Activated naive CD8-positive, alpha-beta T cell treated with anti-CD3 and anti-CD28 coated beads, Interleukin-2, amount 10 ng/mL, durations not matched to agents 7 days and 5 days (primary cell): ENCODE data around the gene TFAP2A. TPM values are rescaled to one million over a fixed set of nuclear protein-coding genes. Genes with fewer than 3 reads are reported as not detected.

Experiments used
- ATAC-seq: fragments of 150-1000 bp; cut with Tn5 transposase; one replicate; pipeline ENCODE4 v1.10.0; 2021; ENCODE audit warnings: low read depth, moderate library complexity
- POLR2A ChIA-PET: fragments of 350-600 bp; sonication (Branson Sonifier 250); formaldehyde crosslinking; loops from one replicate; lab custom pipeline; 2021; ENCODE audit warnings: antibody characterized with exemption; lab: Charles Lee
- DNase-seq: peaks from one replicate; pipeline ENCODE4 v3.0.0; 2021
- H3K27ac Mint-ChIP-seq: one replicate; pipeline ENCODE4 v1.8.0; 2022; ENCODE audit warnings: mild to moderate bottlenecking, mixed read lengths
- H3K27me3 Mint-ChIP-seq: one replicate; pipeline ENCODE4 v1.8.0; 2022; ENCODE audit warnings: mild to moderate bottlenecking, moderate library complexity, mixed read lengths
- H3K36me3 Mint-ChIP-seq: one replicate; pipeline ENCODE4 v1.8.0; 2021; ENCODE audit warnings: mild to moderate bottlenecking, mixed read lengths
- H3K4me1 Mint-ChIP-seq: one replicate; pipeline ENCODE4 v1.8.0; 2021; ENCODE audit warnings: mixed read lengths
- H3K4me3 Mint-ChIP-seq: one replicate; pipeline ENCODE4 v1.8.0; 2022; ENCODE audit warnings: mild to moderate bottlenecking, moderate library complexity, mixed read lengths
- H3K9me3 Mint-ChIP-seq: one replicate; pipeline ENCODE4 v1.8.0; 2021; ENCODE audit warnings: mixed read lengths
- total RNA-seq, 2 experiments: library from RNA; stranded (reverse); gene quantifications; one replicate each; pipeline ENCODE4 v1.2.3, GENCODE V29; 2021

The TFAP2A gene
- total RNA-seq, 2 experiments from 2014 or later: not detected

- H3K4me1 Mint-ChIP-seq: peaks cover 36% of the 10 kb centered on the region
- peaks cover 93% of the 10 kb centered on the region for H3K27me3 Mint-ChIP-seq
- POLR2A ChIA-PET: interaction anchor here (1.4 kb wide), 2 partner anchors 13 to 15 kb away, joined by 3 to 4 read pairs; no protein-coding TSS in a partner anchor
- peak overlapping the region; percentile 82 for H3K4me3 Mint-ChIP-seq
- H3K27ac Mint-ChIP-seq: peak overlapping the region; percentile 56
- peaks cover 18% of the 10 kb centered on the region for H3K36me3 Mint-ChIP-seq
- peaks cover 12% of the 10 kb centered on the region for H3K9me3 Mint-ChIP-seq
- ATAC-seq: no peak
- DNase-seq: peak; percentile 41
Observed at GRCh38 chr6:10413850-10414738, 780 bp downstream of the TFAP2A start.

- Mint-ChIP-seq H3K27me3 (peaks cover 94% of the 10 kb centered on the region), H3K36me3 (peaks cover 18% of the 10 kb centered on the region), H3K9me3 (peaks cover 12% of the 10 kb centered on the region), H3K27ac (peak overlapping the region; percentile 63), H3K4me3 (peak overlapping the region; percentile 82), H3K4me1 (peaks cover 36% of the 10 kb centered on the region)
- POLR2A ChIA-PET: interaction anchor here (1.4 kb wide), 2 partner anchors 14 to 16 kb away, joined by 3 to 4 read pairs; no protein-coding TSS in a partner anchor
- ATAC-seq (no peak), DNase-seq (no peak)
Observed at GRCh38 chr6:10413262-10413849, 1.5 kb downstream of the TFAP2A start.

- peaks cover 18% of the 10 kb centered on the region for H3K36me3 Mint-ChIP-seq
- H3K27me3 Mint-ChIP-seq: peaks cover 94% of the 10 kb centered on the region
- DNase-seq: peak; percentile 64
- peak overlapping the region; percentile 84 for H3K27ac Mint-ChIP-seq
- H3K9me3 Mint-ChIP-seq: peaks cover 10% of the 10 kb centered on the region
- peak; percentile 34 for ATAC-seq
- peak overlapping the region; percentile 90 for H3K4me3 Mint-ChIP-seq
- POLR2A ChIA-PET: interaction anchor here (1.4 kb wide), 1 partner anchor 17 kb away, joined by 4 read pairs; no protein-coding TSS in a partner anchor
- H3K4me1 Mint-ChIP-seq: peaks cover 36% of the 10 kb centered on the region
Observed at GRCh38 chr6:10412461-10413261, 2.2 kb downstream of the TFAP2A start.

GRCh38 chr6:10411971-10412460 lies 2.9 kb downstream of the TFAP2A start:
- H3K36me3 Mint-ChIP-seq: peaks cover 17% of the 10 kb centered on the region
- H3K4me1 Mint-ChIP-seq: peaks cover 32% of the 10 kb centered on the region
- H3K4me3 Mint-ChIP-seq: peak overlapping the region; percentile 90
- H3K9me3 Mint-ChIP-seq: peaks cover 12% of the 10 kb centered on the region
- POLR2A ChIA-PET: interaction anchor here (1.3 kb wide), 1 partner anchor 9 kb away, joined by 3 read pairs; no protein-coding TSS in a partner anchor
- DNase-seq: peak; percentile 64
- peak overlapping the region; percentile 84 for H3K27ac Mint-ChIP-seq
- peaks cover 94% of the 10 kb centered on the region for H3K27me3 Mint-ChIP-seq
- peak; percentile 63 for ATAC-seq

GRCh38 chr6:10411131-10411970 lies 3.5 kb downstream of the TFAP2A start:
- H3K27me3 Mint-ChIP-seq: peaks cover 94% of the 10 kb centered on the region
- H3K36me3 Mint-ChIP-seq: peaks cover 17% of the 10 kb centered on the region
- H3K9me3 Mint-ChIP-seq: peaks cover 10% of the 10 kb centered on the region
- DNase-seq (no peak), ATAC-seq (peak; percentile 23)
- H3K4me1 Mint-ChIP-seq: peaks cover 29% of the 10 kb centered on the region
- POLR2A ChIA-PET: interaction anchor here (1.3 kb wide), 1 partner anchor 10 kb away, joined by 3 read pairs; no protein-coding TSS in a partner anchor
- H3K27ac Mint-ChIP-seq: peak overlapping the region; percentile 84
- H3K4me3 Mint-ChIP-seq: peak overlapping the region; percentile 90

- Mint-ChIP-seq H3K4me3 (peak overlapping the region; percentile 67), H3K36me3 (peaks cover 15% of the 10 kb centered on the region)
- POLR2A ChIA-PET: interaction anchor here (1.3 kb wide), 1 partner anchor 11 kb away, joined by 3 read pairs; no protein-coding TSS in a partner anchor
Observed at GRCh38 chr6:10410207-10411050, 4.4 kb downstream of the TFAP2A start.

GRCh38 chr6:10409731-10410206 lies 5.1 kb downstream of the TFAP2A start:
- Mint-ChIP-seq H3K4me3 (no peak overlapping the region), H3K27me3 (peaks cover 86% of the 10 kb centered on the region), H3K9me3 (peaks cover 13% of the 10 kb centered on the region), H3K4me1 (peaks cover 25% of the 10 kb centered on the region), H3K27ac (peak overlapping the region; percentile 1), H3K36me3 (peaks cover 12% of the 10 kb centered on the region)
- no peak for ATAC-seq
- POLR2A ChIA-PET: no interaction called here
- DNase-seq: no peak

More at GRCh38 chr6:10410207-10411050, 4.4 kb downstream of the TFAP2A start:
- H3K9me3 Mint-ChIP-seq: peaks cover 13% of the 10 kb centered on the region
- ATAC-seq: no peak
- peaks cover 90% of the 10 kb centered on the region for H3K27me3 Mint-ChIP-seq
- H3K27ac Mint-ChIP-seq: peak overlapping the region; percentile 65
- H3K4me1 Mint-ChIP-seq: peaks cover 29% of the 10 kb centered on the region
- no peak for DNase-seq

GRCh38 chr6:10409233-10409721 lies 5.6 kb downstream of the TFAP2A start:
- ATAC-seq (no peak), DNase-seq (no peak)
- POLR2A ChIA-PET: no interaction called here
- Mint-ChIP-seq H3K9me3 (peaks cover 13% of the 10 kb centered on the region), H3K27ac (peak overlapping the region; percentile 1), H3K4me3 (no peak overlapping the region), H3K27me3 (peaks cover 83% of the 10 kb centered on the region), H3K4me1 (peaks cover 27% of the 10 kb centered on the region), H3K36me3 (peaks cover 13% of the 10 kb centered on the region)

GRCh38 chr6:10408457-10408856 lies 6.4 kb downstream of the TFAP2A start:
- no peak overlapping the region for H3K27ac Mint-ChIP-seq
- POLR2A ChIA-PET: no interaction called here

GRCh38 chr6:10407674-10408054 lies 7.2 kb downstream of the TFAP2A start:
- ATAC-seq: no peak

More at GRCh38 chr6:10408457-10408856, 6.4 kb downstream of the TFAP2A start:
- ATAC-seq (no peak), DNase-seq (no peak)
- H3K4me3 Mint-ChIP-seq: no peak overlapping the region
- peaks cover 13% of the 10 kb centered on the region for H3K9me3 Mint-ChIP-seq
- H3K27me3 Mint-ChIP-seq: peaks cover 75% of the 10 kb centered on the region
- H3K4me1 Mint-ChIP-seq: peaks cover 29% of the 10 kb centered on the region
- H3K36me3 Mint-ChIP-seq: peaks cover 12% of the 10 kb centered on the region

GRCh38 chr6:10407018-10407673 lies 7.7 kb downstream of the TFAP2A start:
- Mint-ChIP-seq H3K27ac (no peak overlapping the region), H3K9me3 (peaks cover 13% of the 10 kb centered on the region), H3K27me3 (peaks cover 72% of the 10 kb centered on the region), H3K36me3 (peaks cover 12% of the 10 kb centered on the region), H3K4me3 (no peak overlapping the region), H3K4me1 (peaks cover 25% of the 10 kb centered on the region)
- DNase-seq: no peak
- POLR2A ChIA-PET: no interaction called here
- ATAC-seq: no peak

More at GRCh38 chr6:10407674-10408054, 7.2 kb downstream of the TFAP2A start:
- Mint-ChIP-seq H3K27me3 (peaks cover 69% of the 10 kb centered on the region), H3K36me3 (peaks cover 12% of the 10 kb centered on the region), H3K4me1 (peaks cover 26% of the 10 kb centered on the region), H3K4me3 (no peak overlapping the region), H3K9me3 (peaks cover 13% of the 10 kb centered on the region), H3K27ac (no peak overlapping the region)
- no peak for DNase-seq
- POLR2A ChIA-PET: no interaction called here
